ENCODE data around the gene SMIM27. TPM values are rescaled to one million over a fixed set of nuclear protein-coding genes. Genes with fewer than 3 reads are reported as not detected.
"Not testable (repeated sequence)": the region's sequence is repeated elsewhere in the genome, so short reads cannot be mapped to it uniquely, and the experiment has no call there.

Gene SMIM27
- total RNA-seq, 1 donor from 2014 or later, result 6.2 TPM

GRCh38 chr9:32596936-32597335 lies 44.8 kb downstream of the SMIM27 start:
- no peak for DNase-seq (ENCODE audit: low read depth in 2 of 2)

- not testable (repeated sequence) for DNase-seq (ENCODE audit: low read depth in 2 of 2)
Observed at GRCh38 chr9:32599021-32599420, 46.9 kb downstream of the SMIM27 start.

Other genes with a start within 250 kb of the SMIM27 start
- 21.8 and 28.4 TPM in 2 replicates for gene ACO1, start 167.7 kb upstream of the SMIM27 start, total RNA-seq
- 11.1 and 12.6 TPM in 2 replicates for gene RIGI, start 26.1 kb upstream of the SMIM27 start, total RNA-seq
- 21.1 and 30.6 TPM in 2 replicates for gene TOPORS, start 259 bp downstream of the SMIM27 start, total RNA-seq
- gene NDUFB6, start 20.8 kb downstream of the SMIM27 start, total RNA-seq, result 33.3 and 34.1 TPM in 2 replicates
- gene TAF1L, start 83.3 kb downstream of the SMIM27 start, total RNA-seq, result under 0.01 TPM in 1 of 2 replicates, not detected in the other
- not detected in 2 replicates for gene TMEM215, start 231.2 kb downstream of the SMIM27 start, total RNA-seq